Measurements from ENCODE around the gene RAB1B.

RAB1B gene

DNA sequence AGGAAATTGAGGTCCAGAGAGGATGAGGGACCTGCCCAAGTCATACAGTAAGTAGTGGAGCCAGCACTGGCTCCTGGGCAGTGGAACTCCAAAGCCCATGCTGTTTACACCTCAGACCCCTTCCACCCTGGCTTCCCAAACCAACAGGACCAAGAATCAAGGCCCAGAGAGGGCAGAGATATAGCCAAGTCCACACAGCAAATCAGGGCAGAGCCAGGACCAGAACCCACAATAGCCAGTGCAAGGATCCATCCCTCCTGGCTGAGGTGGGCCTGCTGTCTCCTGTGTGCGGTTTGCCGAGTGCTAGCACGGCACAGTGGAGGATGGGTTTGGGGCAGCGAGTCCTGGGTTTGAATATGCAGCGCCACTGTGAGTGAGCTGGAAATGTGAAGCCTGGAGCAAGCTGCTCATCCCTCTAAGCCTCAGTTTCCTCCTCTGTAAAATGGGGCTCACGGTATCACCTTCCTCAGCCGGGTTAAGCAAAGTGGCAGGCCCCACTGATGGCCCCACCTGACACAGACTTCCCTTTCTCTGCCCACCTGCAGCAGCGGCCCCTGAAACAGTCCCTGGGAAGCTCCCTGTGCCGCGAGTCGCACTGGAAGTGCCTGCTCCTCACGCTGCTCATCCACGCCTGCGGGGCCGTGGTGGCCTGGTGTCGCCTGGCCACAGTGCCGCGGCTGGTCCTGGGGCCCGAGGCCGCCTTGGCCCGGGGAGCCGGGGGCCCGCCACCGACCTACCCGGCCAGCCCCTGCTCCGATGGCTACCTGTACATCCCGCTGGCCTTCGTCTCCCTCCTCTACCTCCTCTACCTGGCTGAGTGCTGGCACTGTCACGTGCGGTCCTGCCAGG lies 25.6 kb downstream of the RAB1B start:
- POLR2A ChIA-PET: no interaction called here
- CTCF ChIA-PET: interaction anchor here (1.3 to 1.6 kb wide), 2 partner anchors 12 to 17 kb away, joined by 3 to 4 read pairs; no protein-coding TSS in a partner anchor
- H3K4me3 ChIP-seq (ENCODE audit: low read depth, low read length): no peak overlapping the region
- TF ChIP-seq, protein P1, sequence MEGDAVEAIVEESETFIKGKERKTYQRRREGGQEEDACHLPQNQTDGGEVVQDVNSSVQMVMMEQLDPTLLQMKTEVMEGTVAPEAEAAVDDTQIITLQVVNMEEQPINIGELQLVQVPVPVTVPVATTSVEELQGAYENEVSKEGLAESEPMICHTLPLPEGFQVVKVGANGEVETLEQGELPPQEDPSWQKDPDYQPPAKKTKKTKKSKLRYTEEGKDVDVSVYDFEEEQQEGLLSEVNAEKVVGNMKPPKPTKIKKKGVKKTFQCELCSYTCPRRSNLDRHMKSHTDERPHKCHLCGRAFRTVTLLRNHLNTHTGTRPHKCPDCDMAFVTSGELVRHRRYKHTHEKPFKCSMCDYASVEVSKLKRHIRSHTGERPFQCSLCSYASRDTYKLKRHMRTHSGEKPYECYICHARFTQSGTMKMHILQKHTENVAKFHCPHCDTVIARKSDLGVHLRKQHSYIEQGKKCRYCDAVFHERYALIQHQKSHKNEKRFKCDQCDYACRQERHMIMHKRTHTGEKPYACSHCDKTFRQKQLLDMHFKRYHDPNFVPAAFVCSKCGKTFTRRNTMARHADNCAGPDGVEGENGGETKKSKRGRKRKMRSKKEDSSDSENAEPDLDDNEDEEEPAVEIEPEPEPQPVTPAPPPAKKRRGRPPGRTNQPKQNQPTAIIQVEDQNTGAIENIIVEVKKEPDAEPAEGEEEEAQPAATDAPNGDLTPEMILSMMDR (IDR thresholded peaks at IDR 0.05; ENCODE audit: insufficient read depth, low read length, missing control alignments): no peak
- DNase-seq (ENCODE audit: low read depth, low spot score): no peak

DNA sequence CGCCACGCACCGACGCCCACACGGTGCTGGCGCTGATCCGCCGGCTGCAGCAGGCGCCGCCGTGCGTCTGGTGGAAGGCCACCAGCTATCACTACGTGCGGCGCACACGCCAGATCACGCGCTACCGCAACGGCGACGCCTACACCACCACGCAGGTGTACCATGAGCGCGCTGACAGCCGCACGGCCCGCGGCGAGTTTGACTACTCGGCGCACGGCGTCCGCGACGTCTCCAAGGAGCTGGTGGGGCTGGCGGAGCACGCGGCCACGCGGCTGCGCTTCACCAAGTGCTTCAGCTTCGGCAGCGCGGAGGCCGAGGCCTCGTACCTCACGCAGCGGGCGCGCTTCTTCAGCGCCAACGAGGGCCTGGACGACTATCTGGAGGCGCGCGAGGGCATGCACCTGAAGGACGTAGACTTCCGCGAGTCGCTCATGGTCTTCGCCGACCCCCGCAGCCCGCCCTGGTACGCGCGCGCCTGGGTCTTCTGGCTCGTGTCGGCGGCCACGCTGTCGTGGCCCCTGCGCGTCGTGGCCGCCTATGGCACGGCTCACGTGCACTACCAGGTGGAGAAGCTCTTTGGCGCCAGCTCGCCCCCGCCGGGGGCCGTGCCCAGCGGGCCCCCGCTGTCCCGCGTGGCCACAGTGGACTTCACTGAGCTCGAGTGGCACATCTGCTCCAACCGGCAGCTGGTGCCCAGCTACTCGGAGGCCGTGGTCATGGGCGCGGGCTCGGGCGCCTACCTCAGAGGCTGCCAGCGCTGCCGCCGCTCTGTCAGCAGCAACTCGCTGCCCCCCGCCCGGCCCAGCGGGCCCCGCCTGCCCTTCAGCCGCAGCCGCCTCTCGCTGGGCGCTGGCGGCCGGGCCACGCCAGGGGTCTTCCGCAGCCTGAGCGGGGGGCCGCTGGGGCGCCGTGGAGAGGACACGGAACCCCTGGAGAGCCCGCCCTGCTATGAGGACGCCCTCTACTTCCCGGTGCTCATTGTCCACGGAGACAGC lies 26.5 kb downstream of the RAB1B start:
- ChIA-PET CTCF (interaction anchor here (1.0 to 1.8 kb wide), 5 partner anchors 12 to 94 kb away, joined by 3 to 6 read pairs (median 4); no protein-coding TSS in a partner anchor), POLR2A (no interaction called here)
- DNase-seq (ENCODE audit: low read depth, low spot score): no peak
- H3K4me3 ChIP-seq (ENCODE audit: low read depth, low read length): no peak overlapping the region
- TF ChIP-seq, protein P1 (IDR thresholded peaks at IDR 0.05; ENCODE audit: insufficient read depth, low read length, missing control alignments): no peak

DNA sequence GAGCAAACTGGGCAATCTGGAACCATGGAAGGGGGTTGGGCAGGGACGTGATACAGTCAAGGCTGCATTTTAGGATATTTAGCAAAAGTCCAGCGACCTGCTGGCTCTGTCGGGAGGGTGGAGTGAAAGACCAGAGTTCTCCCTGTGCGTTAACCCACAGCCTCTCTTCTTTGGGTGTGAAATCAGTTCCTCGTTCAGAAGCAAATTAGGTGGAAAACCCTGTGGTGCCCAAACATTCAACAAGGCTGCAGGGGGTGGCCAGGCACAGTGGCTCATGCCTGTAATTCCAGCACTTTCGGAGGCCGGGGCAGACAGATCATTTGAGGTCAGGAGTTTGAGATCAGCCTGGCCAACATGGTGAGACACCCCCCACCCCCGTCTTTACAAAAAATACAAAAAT lies 29.2 kb downstream of the RAB1B start:
- ChIA-PET CTCF (interaction anchor here (0.9 to 4.8 kb wide), 5 partner anchors 8 to 89 kb away, joined by 3 to 53 read pairs (median 4); partner anchors contain the start of gene YIF1A), POLR2A (interaction anchor here (1.3 kb wide), 1 partner anchor 9 kb away, joined by 4 read pairs; the partner anchor contains the start of gene YIF1A)
- TF ChIP-seq, protein P1 (IDR thresholded peaks at IDR 0.05; ENCODE audit: insufficient read depth, low read length, missing control alignments): no peak
- no peak for DNase-seq (ENCODE audit: low read depth, low spot score)
- H3K4me3 ChIP-seq (ENCODE audit: low read depth, low read length): no peak overlapping the region

DNA sequence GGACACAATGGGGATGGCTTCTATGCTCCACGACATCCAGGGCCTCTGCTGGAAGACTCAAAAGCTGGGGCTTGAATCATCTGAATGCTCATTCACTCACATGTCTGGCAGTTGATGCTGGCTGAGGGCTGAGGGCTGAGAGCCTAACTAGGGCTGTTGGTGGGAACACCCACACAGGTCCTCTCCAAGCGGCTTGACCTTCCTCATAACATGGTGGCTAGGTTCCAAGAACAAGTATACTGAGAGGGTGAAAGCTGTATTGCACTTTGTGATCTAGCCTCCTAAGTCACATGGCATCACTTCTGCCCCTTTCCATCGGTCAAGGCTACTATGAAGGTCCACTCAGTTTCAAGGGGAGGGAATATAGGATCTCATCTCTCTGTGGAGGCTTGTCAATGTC lies 30.7 kb downstream of the RAB1B start:
- no peak for DNase-seq (ENCODE audit: low read depth, low spot score)
- H3K4me3 ChIP-seq (ENCODE audit: low read depth, low read length): no peak overlapping the region
- TF ChIP-seq, protein P1 (IDR thresholded peaks at IDR 0.05; ENCODE audit: insufficient read depth, low read length, missing control alignments): no peak
- ChIA-PET POLR2A (no interaction called here), CTCF (interaction anchor here (2.4 to 4.8 kb wide), 3 partner anchors 12 to 87 kb away, joined by 13 to 53 read pairs (median 14); no protein-coding TSS in a partner anchor)

DNA sequence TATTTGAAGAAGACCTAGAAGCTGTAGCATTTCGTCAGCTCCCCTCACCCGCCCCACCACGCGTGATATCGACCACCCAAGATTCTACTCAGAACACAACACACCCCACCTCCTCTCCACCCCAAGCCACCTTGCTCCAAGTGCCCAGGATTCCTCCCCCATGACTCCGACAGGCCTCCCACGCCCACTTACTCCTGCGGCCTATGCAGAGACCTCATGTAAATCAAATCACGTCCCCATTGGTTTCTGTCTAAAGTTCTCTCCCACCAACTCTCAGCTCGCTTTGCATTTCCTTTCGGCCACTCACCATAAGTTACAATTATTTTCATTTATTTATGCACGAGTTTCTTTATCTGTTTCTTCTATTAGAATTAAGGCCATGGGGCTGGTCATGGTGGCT lies 34.2 kb downstream of the RAB1B start:
- DNase-seq (ENCODE audit: low read depth, low spot score): no peak
- ChIA-PET CTCF (interaction anchor here (0.6 to 2.0 kb wide), 4 partner anchors 9 to 84 kb away, joined by 3 to 23 read pairs (median 4); no protein-coding TSS in a partner anchor), POLR2A (no interaction called here)
- H3K4me3 ChIP-seq (ENCODE audit: low read depth, low read length): no peak overlapping the region
- TF ChIP-seq, protein P1 (IDR thresholded peaks at IDR 0.05; ENCODE audit: insufficient read depth, low read length, missing control alignments): no peak
